Measurements from ENCODE around the gene IVNS1ABP. TPM values are rescaled to one million over a fixed set of nuclear protein-coding genes. Genes with fewer than 3 reads are reported as not detected.
"Not testable (repeated sequence)": the region's sequence is repeated elsewhere in the genome, so short reads cannot be mapped to it uniquely, and the experiment has no call there.

IVNS1ABP gene
- total RNA-seq, 1 donor from 2014 or later: 565 TPM

DNA sequence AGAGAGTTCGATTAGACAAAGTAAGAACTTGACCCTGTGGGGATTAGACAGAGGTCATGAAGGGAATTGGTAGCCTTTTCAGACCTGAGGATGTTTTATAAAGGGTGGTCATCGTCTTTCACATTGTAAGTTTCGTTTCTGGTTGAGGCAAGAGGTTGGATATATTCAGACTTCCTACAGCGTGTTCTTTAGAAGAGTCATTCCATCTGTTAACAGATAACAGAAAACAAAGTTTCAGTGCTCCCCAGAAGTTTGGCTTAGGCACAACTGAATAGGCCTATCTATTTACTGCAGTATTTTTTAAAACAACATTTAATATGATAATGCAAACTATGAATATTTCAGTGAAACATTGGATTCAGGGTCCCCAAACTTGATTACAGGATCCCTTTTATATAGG lies 17.1 kb upstream of the IVNS1ABP start:
- DNase-seq (ENCODE audit: low read depth): no peak

DNA sequence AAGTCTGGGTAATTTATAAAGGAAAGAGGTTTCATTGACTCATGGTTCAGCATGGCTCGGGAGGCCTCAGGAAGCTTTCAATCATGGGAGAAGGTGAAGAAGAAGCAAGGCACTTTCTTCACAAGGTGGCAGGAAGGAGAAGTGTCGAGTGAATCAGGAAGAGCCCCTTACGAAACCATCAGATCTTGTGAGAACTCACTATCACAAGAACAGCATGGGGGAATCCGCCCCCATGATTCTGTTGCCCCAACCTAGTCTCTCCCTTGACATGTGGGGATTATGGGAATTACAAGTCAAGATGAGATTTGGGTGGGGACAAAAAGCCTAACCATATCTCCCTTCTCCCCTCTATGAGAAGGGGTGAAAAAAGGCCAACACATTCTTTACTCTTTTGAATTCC lies 11.2 kb upstream of the IVNS1ABP start:
- no peak for DNase-seq (ENCODE audit: low read depth)

GRCh38 chr1:185325413-185325812 lies 8.4 kb upstream of the IVNS1ABP start:
- DNase-seq (ENCODE audit: low read depth): peak; percentile 97

- DNase-seq (ENCODE audit: low read depth): no peak
Measured at GRCh38 chr1:185324118-185324517, 7.1 kb upstream of the IVNS1ABP start.

DNA sequence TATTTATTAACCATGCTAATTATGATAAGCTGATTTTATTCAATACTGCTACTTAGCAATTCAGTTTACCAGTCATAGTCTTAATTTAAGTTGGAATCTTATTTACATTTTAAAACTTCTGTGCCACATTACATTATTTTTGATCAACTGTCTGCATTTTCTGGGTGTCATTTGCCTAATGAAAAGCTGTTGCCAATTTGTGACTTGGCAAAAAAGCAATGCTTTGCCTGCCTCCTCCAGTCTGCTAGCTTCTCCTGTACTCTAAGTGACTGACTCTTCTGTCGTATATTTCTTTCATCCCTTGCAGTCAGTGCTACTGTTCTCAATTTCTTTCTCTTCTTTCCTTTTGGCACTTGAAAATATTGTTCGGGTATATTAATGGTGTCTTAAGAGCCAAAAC lies 5.6 kb upstream of the IVNS1ABP start:
- DNase-seq (ENCODE audit: low read depth): no peak

GRCh38 chr1:185321653-185322221 lies 4.7 kb upstream of the IVNS1ABP start:
- not testable (repeated sequence) for DNase-seq (ENCODE audit: low read depth)

DNA sequence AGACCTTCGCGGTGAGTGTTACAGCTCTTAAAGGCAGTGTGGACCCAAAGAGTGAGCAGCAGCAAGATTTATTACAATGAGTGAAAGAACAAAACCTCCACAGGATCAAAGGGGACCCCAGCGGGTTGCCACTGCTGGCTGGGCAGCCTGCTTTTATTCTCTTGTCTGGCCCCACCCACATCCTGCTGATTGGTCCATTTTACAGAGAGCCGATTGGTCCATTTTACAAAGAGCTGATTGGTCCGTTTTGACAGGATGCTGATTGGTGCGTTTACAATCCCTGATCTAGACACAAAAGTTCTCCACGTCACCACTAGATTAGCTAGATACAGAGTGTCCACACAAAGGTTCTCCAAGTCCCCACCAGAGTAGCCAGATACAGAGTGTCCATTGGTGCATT lies 4.1 kb upstream of the IVNS1ABP start:
- DNase-seq (ENCODE audit: low read depth): not testable (repeated sequence)

- DNase-seq (ENCODE audit: low read depth): no peak
Measured at GRCh38 chr1:185319139-185319475, 2.1 kb upstream of the IVNS1ABP start.

DNA sequence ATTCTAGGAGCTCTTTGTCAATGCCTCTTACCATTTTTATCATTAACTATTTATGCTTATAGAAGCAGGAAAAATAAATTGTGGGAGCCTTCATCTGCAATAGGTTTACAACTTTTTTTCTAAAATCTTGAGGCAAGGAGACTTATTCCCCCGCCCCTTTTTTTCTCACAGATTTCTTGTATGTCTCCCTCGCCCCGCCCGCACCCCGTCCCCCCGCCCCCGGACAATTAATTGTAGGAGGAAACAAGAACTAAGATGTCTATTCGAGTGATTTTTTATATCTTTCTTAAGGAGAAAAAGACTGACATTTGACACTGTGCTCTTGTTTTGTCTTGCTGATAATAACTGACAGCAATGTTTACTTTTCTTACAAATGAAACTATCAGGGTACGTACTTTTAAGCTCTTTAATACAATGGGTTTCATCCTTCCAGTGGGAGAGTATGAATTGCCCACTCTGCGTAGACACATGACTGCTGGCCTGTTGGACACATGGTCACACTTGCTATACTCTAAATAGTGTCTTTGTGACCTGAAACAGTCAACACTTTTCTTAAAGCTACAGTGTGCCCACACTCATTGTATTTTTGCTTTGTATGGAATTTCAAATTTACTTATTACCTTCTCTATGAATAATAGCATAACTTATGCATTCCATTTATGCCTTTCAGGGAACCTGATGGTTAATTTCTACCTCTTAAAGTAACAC lies 1.5 kb upstream of the IVNS1ABP start:
- no peak for DNase-seq (ENCODE audit: low read depth)

DNA sequence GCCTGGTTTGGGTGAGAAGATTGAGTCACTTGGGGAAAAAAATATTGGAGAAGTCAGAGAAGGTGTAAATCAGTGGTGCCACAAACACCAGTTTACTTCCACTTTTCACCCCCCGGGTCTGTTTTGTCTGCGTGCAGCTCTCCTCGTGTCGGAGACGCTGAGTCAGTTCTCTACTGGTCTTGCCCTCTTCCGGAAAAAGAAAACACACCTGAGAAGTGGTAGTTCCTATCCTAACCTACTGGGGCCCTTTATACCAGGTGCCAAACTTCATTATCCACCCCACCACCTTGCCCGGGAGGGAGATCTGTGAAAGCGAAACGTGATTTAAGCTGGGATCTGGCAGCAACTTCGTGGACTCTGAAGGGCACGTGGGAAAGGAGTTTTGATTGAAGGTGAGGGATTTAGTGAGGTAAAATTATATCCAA lies 855 bp upstream of the IVNS1ABP start:
- peak; percentile 84 for DNase-seq (ENCODE audit: low read depth)

DNA sequence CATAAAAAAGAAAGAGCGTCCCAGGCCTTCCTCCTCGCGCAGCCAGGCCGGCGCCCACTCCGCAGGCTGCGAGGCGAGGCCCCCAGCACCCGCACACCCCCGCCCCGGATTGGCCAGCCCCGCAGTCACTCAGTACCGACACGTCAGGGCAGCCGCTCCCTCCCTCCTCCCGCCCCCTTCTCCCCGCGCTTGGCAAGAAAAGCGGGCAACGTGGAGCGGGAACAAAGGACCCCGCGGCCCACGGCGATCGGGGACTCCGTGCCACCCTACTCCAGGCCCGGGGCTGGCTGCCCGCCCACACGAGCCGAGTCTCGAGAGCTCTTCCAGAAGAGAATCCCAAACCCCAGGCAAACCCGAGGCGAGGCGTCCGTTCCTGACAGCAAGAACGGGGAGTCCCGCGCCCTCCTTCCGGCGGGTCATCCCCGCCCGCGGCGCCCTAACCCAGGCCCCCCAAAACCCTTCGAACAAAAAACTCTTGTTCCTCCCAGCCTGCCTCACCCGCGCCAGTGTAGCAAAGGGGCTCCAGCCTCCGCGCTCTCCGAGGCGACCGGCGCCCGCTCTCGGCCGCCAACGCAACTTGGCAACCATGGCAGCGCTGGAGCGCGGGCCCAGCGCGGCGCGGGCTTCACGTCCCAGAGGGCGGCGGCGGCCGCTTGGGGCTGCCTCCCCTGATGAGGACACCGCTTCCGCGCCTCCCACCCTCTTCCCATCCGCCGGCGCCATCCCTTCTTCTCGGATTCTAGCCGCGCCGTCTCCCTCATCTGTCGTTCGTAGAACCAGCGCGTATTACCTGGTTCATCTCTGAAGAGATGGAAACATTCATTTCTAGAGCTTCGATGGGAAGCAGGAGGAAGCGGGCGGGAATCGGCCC lies 645 bp downstream of the IVNS1ABP start:
- peak; percentile 62 for DNase-seq (ENCODE audit: low read depth)

DNA sequence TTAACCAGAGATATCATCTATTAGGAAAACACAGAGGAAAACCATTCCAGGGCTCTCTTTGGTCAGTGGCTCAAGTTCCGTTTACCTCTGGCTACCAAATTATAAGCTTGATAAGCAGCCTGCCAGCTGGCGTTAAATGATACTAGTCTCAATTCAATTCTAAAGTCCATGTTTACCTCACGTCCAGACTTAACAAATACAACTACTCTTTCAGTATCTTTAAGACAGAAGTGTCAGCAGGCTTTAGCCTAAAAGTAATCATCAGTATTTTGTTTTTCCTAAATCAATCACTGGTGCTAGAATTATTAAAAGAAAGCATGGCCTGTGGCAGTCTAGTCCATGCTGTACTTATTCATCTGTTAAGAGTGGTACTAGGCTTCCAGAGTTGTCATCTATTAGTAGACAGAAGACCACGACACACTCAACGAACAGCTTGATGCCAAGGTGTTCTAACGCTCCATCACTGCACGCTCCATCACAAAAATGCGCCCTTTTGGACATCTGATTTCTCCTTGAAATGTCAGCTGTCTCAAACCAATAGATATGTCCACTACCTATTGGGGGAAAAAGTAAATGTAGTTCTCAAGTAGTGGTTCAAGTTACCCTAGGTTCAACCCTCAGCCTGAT lies 1.5 kb downstream of the IVNS1ABP start:
- no peak for DNase-seq (ENCODE audit: low read depth)

GRCh38 chr1:185314411-185314810 lies 2.6 kb downstream of the IVNS1ABP start:
- DNase-seq (ENCODE audit: low read depth): peak; percentile 44

GRCh38 chr1:185312361-185313138 lies 4.5 kb downstream of the IVNS1ABP start:
- no peak for DNase-seq (ENCODE audit: low read depth)

- DNase-seq (ENCODE audit: low read depth): no peak
Measured at GRCh38 chr1:185311589-185312225, 5.3 kb downstream of the IVNS1ABP start.

- DNase-seq (ENCODE audit: low read depth): peak; percentile 55
Measured at GRCh38 chr1:185309566-185309965, 7.5 kb downstream of the IVNS1ABP start.

DNA sequence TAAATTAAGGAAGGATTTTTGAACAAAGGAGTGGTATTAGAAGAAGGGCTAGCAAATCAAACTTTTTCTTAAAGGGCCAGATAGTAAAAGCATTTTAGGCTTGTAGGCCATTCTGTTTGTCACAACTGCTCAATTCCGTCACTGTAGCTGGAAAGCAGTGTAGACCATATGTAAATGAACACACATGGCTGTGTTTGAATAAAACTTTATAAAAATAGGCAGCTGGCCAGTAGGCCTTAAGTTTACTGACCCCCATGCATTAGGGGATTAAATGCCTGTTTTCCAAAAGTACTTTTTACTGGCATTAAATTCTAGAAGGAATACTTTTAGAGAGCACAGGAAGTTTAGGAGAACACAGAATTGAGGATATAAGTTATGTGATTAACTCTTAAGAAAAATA lies 8.9 kb downstream of the IVNS1ABP start:
- no peak for DNase-seq (ENCODE audit: low read depth)

GRCh38 chr1:185305419-185305818 lies 11.6 kb downstream of the IVNS1ABP start:
- DNase-seq (ENCODE audit: low read depth): peak; percentile 32

GRCh38 chr1:185300152-185300551 lies 16.9 kb downstream of the IVNS1ABP start:
- no peak for DNase-seq (ENCODE audit: low read depth)

DNA sequence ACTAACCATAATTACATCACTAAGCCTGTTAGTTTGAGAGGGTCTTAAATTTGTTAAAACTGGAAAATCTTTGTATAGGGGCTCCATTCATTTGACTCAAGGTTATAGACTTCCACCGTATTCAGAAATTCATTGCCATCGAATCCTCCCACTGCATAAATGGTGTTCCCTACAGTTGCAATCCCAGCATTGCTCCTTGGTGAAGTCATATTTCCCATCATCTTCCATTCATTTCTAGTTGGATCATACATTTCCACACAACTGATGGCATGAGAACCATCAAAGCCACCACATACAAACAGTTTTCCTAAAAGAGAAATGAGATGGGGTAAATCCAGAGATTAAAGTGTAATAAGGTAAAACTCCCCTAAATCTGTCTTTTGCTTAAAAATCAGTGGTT lies 19.1 kb downstream of the IVNS1ABP start:
- no peak for DNase-seq (ENCODE audit: low read depth)

DNA sequence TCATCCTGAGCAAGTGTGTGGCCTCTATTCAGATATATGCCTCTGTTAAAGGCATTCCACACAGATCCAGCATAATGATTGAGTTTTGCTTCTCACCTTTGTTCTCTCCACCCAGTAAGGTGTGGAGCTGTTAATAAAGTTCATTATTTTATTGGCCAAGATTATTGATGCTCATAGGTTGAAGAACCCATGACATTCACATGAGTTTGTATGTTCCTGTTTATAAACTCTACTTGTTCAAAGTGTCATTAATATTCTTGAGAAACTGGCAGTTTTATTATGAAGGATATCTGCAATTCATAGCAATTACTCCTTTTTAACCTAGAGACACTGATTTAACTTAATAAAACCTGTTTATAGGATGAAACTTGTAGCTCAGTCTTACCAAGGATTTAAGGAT lies 22.0 kb downstream of the IVNS1ABP start:
- DNase-seq (ENCODE audit: low read depth): no peak
